HepG2 (cell line): ENCODE results near the gene STRADA. TPM values are rescaled to one million over a fixed set of nuclear protein-coding genes. Genes with fewer than 3 reads are reported as not detected.
A peak's percentile ranks its signal among the peaks of the same experiment; 100 is the strongest.

Experiments used
- ATAC-seq: fragments of 200-7000 bp; cut with Tn5 transposase; 3 replicates; pipeline ENCODE4 v1.9.1; 2020; ENCODE audit warnings: mild to moderate bottlenecking, moderate library complexity
- Bru-seq: library from RNA; stranded (reverse); fragments of 400-500 nt; gene quantifications from one replicate; lab custom pipeline; 2021; lab: Mats Ljungman, UMichigan
- BruChase-seq, 2 experiments: library from RNA; stranded (reverse); fragments of 400-500 nt; gene quantifications; one replicate each; lab custom pipeline; 2021; lab: Mats Ljungman, UMichigan
- BruUV-seq: library from RNA; stranded (reverse); fragments of 400-500 nt; replicated peaks from 2 replicates; lab custom pipeline; 2021; lab: Mats Ljungman, UMichigan
- CTCF ChIA-PET: fragments of 300-600 bp; formaldehyde crosslinking; extraction: SDS; loops from one replicate; lab custom pipeline; 2021; ENCODE audit warnings: low total read pairs, inconsistent platforms, low intra/inter-chr PET ratio; lab: Yijun Ruan, JAX
- POLR2A ChIA-PET: fragments of 350-600 bp; sonication (Branson Sonifier 250); formaldehyde crosslinking; loops from one replicate; lab custom pipeline; 2020; ENCODE audit warnings: antibody characterized with exemption, inconsistent platforms; lab: Yijun Ruan, JAX
- DNase-seq: peaks from one replicate; pipeline ENCODE4 v3.0.0-alpha.2; 2015; ENCODE audit warnings: low spot score
- FAIRE-seq: peaks from 3 replicates; lab custom pipeline; 2011; peaks lifted over from hg19 to GRCh38; lab: Jason Lieb, UNC
- H2AFZ ChIP-seq: one replicate; pipeline ENCODE4 v1.6.1; 2011; ENCODE audit warnings: low read length, inconsistent platforms
- H3K27ac ChIP-seq: fragments of 300-600 bp; 3 replicates; pipeline ENCODE4 v1.8.0; 2011; ENCODE audit warnings: mixed run types, mild to moderate bottlenecking, mixed read lengths, low read length, inconsistent platforms; ENCODE audit not compliant: insufficient read depth; ENCODE audit errors: extremely low read length
- H3K27me3 ChIP-seq, 2 experiments: fragments of 200-600 bp in 1 of 2; 2 replicates in 1 of 2; 3 replicates in 1 of 2; pipeline versions ENCODE4 v1.6.0 to v1.8.0; 2011; ENCODE audit warnings: low read length in 2 of 2, mild to moderate bottlenecking in 2 of 2, moderate library complexity in 2 of 2, inconsistent platforms in 1 of 2; ENCODE audit not compliant: insufficient read depth in 2 of 2, control insufficient read depth in 1 of 2
- H3K36me3 ChIP-seq, 2 experiments: fragments of 200-600 bp in 1 of 2; replicated peaks in 1 of 2; 2 replicates in 1 of 2; 3 replicates in 1 of 2; pipeline versions ENCODE4 v1.5.1 to v1.8.0; 2011; ENCODE audit warnings: low read length in 2 of 2, inconsistent platforms in 1 of 2; ENCODE audit not compliant: insufficient read depth in 2 of 2, control insufficient read depth in 1 of 2
- H3K4me1 ChIP-seq: 2 replicates; pipeline ENCODE4 v1.5.1; 2012; ENCODE audit warnings: low read length, inconsistent platforms; ENCODE audit not compliant: insufficient read depth
- H3K4me2 ChIP-seq: 2 replicates; pipeline ENCODE4 v1.6.0; 2011; ENCODE audit warnings: low read depth, low read length, inconsistent platforms
- H3K4me3 ChIP-seq, 3 experiments: fragments of 200-600 bp in 1 of 3; sonication (generic), shearing (Covaris generic) in 1 of 3; replicated peaks in 1 of 3; 2 replicates each; pipeline ENCODE4 v1.5.1; 2011 to 2016; ENCODE audit warnings: low read length in 3 of 3, inconsistent platforms in 2 of 3, low read depth in 2 of 3, mild to moderate bottlenecking in 2 of 3, control low read depth in 1 of 3, mixed read lengths in 1 of 3; ENCODE audit not compliant: insufficient read depth in 1 of 3
- H3K79me2 ChIP-seq: one replicate; pipeline ENCODE4 v1.6.1; 2011; ENCODE audit warnings: low read length, inconsistent platforms; ENCODE audit not compliant: insufficient read depth
- H3K9ac ChIP-seq: 2 replicates; pipeline ENCODE4 v1.6.0; 2011; ENCODE audit warnings: mild to moderate bottlenecking, low read depth, low read length, inconsistent platforms; ENCODE audit not compliant: insufficient read depth
- H3K9me3 ChIP-seq: 2 replicates; pipeline ENCODE4 v1.5.1; 2012; ENCODE audit warnings: mild to moderate bottlenecking, low read length
- H4K20me1 ChIP-seq: 2 replicates; pipeline ENCODE4 v1.6.0; 2011; ENCODE audit warnings: inconsistent platforms, mild to moderate bottlenecking, low read length, moderate library complexity; ENCODE audit not compliant: insufficient read depth
- NCOA5 ChIP-seq: sonication (generic); formaldehyde crosslinking; IDR thresholded peaks from 2 replicates; pipeline ENCODE4 v1.4.0; 2020; ENCODE audit warnings: missing genetic modification reagents
- WGBS: methylation state at CpG from one replicate; pipeline ENCODE4 v1.1.6; 2017; ENCODE audit warnings: low lambda C conversion rate; 5-methylcytosine and 5-hydroxymethylcytosine counted together
- in situ Hi-C: cut with HindIII; loops from 2 replicates; pipeline ENCODE4 v1.10.0; 2017; ENCODE audit warnings: low pct_unique_long_range_greater_than_20kb; ENCODE audit not compliant: extremely low pct_ligation_motif_present
- intact Hi-C: fragments of 100-400 bp; cut with micrococcal nuclease; formaldehyde crosslinking; loops from one replicate; pipeline ENCODE4 v1.10.0; 2022; ENCODE audit not compliant: unreplicated experiment
- long read RNA-seq, 2 experiments: library from RNA in 1 of 2; library from polyadenylated mRNA in 1 of 2; stranded (forward) in 1 of 2; unstranded in 1 of 2; transcript quantifications; one replicate each; pipeline ENCODE4 v2.0.0, GENCODE V29; 2019 to 2022
- polyA minus RNA-seq, 3 experiments: library from RNA; depleted of rRNA, polyadenylated mRNA; stranded (reverse); fragments of >200 nt; gene quantifications; 2 replicates each; pipeline ENCODE4 v1.2.3, GENCODE V29; 2011; ENCODE audit warnings: low replicate concordance in 1 of 3
- polyA plus RNA-seq, 8 experiments: library from polyadenylated mRNA; depleted of rRNA in 3 of 8; stranded (reverse) in 7 of 8; unstranded in 1 of 8; fragments of >200 nt; fragmentation: Illumina TruSeq in 4 of 8; extraction: Trizol in 4 of 8; gene quantifications; 2 replicates each; pipeline versions ENCODE4 v1.2.1 to v1.2.3, GENCODE V29; 2011 to 2016; ENCODE audit warnings: low read depth in 4 of 8, missing spikeins in 1 of 8, mixed read lengths in 1 of 8; ENCODE audit not compliant: insufficient read depth in 1 of 8
- total RNA-seq, 5 experiments: library from RNA; depleted of rRNA; stranded (reverse); fragments of >200 nt; fragmentation: Illumina TruSeq; extraction: Trizol; gene quantifications; 2 replicates each; pipeline ENCODE4 v1.2.3, GENCODE V29; 2016; ENCODE audit warnings: low read depth in 1 of 5
- TF ChIP-seq, protein P1 (sequence below): sonication (generic); formaldehyde crosslinking; IDR thresholded peaks from 2 replicates; pipeline ENCODE4 v1.4.0; 2020; ENCODE audit warnings: mild to moderate bottlenecking, missing genetic modification reagents

STRADA gene, protein sequence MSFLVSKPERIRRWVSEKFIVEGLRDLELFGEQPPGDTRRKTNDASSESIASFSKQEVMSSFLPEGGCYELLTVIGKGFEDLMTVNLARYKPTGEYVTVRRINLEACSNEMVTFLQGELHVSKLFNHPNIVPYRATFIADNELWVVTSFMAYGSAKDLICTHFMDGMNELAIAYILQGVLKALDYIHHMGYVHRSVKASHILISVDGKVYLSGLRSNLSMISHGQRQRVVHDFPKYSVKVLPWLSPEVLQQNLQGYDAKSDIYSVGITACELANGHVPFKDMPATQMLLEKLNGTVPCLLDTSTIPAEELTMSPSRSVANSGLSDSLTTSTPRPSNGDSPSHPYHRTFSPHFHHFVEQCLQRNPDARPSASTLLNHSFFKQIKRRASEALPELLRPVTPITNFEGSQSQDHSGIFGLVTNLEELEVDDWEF
- 16.1 and 17.9 TPM in 2 replicates for total RNA-seq (2016; rRNA removed; fragmentation: Illumina TruSeq; extraction: Trizol)
- total RNA-seq (2016; cell fraction: cytosol; rRNA removed; fragmentation: Illumina TruSeq; extraction: Trizol; ENCODE audit: low read depth): 3.7 and 4.0 TPM in 2 replicates
- total RNA-seq (2016; cell fraction: insoluble cytoplasmic fraction; rRNA removed; fragmentation: Illumina TruSeq; extraction: Trizol): 15.8 and 17.3 TPM in 2 replicates
- total RNA-seq (2016; cell fraction: membrane; rRNA removed; fragmentation: Illumina TruSeq; extraction: Trizol): 7.7 and 7.8 TPM in 2 replicates
- total RNA-seq (2016; cell fraction: nucleus; rRNA removed; fragmentation: Illumina TruSeq; extraction: Trizol): 27.8 and 29.5 TPM in 2 replicates
- 17.3 and 17.6 TPM in 2 replicates for polyA plus RNA-seq (2011; rRNA removed)
- 7.0 and 7.6 TPM in 2 replicates for polyA plus RNA-seq (2011; cell fraction: cytosol; rRNA removed)
- polyA plus RNA-seq (2011; cell fraction: nucleus; rRNA removed): 36.3 and 37.3 TPM in 2 replicates
- 10.9 and 13.7 TPM in 2 replicates for polyA plus RNA-seq (2012)
- polyA plus RNA-seq (2016; cell fraction: cytosol; fragmentation: Illumina TruSeq; extraction: Trizol; ENCODE audit: low read depth): 3.1 and 3.6 TPM in 2 replicates
- 18.9 and 21.4 TPM in 2 replicates for polyA plus RNA-seq (2016; cell fraction: insoluble cytoplasmic fraction; fragmentation: Illumina TruSeq; extraction: Trizol; ENCODE audit: low read depth)
- 6.6 and 7.5 TPM in 2 replicates for polyA plus RNA-seq (2016; cell fraction: membrane; fragmentation: Illumina TruSeq; extraction: Trizol; ENCODE audit: low read depth)
- polyA plus RNA-seq (2016; cell fraction: nucleus; fragmentation: Illumina TruSeq; extraction: Trizol; ENCODE audit: insufficient read depth, low read depth): 51.3 and 56.2 TPM in 2 replicates
- polyA minus RNA-seq (2011; rRNA and poly(A)+ RNA removed; ENCODE audit: low replicate concordance): 15.1 and 16.7 TPM in 2 replicates
- 4.1 and 4.2 TPM in 2 replicates for polyA minus RNA-seq (2011; cell fraction: cytosol; rRNA and poly(A)+ RNA removed)
- 25.2 and 27.6 TPM in 2 replicates for polyA minus RNA-seq (2011; cell fraction: nucleus; rRNA and poly(A)+ RNA removed)
- Bru-seq, nascent RNA: percentile 47 among the genes with signal in this experiment
- percentile 67 among the genes with signal in this experiment for BruChase-seq, experiment 1, labeled RNA remaining after a 6-hour chase
- percentile 60 among the genes with signal in this experiment for BruChase-seq, experiment 2, labeled RNA remaining after a 2-hour chase
- long read RNA-seq, experiment 1, partial matches to known transcripts: 1 of 7 reads
- long read RNA-seq, experiment 1, other reads (novel, unspliced or antisense): 2 of 7 reads
- long read RNA-seq, experiment 2, transcript STRADA-231 (11 exons, 2,153 nt): major isoform, 7 of 21 reads
- long read RNA-seq, experiment 2, partial matches to known transcripts: 2 of 21 reads
- long read RNA-seq, experiment 2, other reads (novel, unspliced or antisense): 6 of 21 reads

DNA sequence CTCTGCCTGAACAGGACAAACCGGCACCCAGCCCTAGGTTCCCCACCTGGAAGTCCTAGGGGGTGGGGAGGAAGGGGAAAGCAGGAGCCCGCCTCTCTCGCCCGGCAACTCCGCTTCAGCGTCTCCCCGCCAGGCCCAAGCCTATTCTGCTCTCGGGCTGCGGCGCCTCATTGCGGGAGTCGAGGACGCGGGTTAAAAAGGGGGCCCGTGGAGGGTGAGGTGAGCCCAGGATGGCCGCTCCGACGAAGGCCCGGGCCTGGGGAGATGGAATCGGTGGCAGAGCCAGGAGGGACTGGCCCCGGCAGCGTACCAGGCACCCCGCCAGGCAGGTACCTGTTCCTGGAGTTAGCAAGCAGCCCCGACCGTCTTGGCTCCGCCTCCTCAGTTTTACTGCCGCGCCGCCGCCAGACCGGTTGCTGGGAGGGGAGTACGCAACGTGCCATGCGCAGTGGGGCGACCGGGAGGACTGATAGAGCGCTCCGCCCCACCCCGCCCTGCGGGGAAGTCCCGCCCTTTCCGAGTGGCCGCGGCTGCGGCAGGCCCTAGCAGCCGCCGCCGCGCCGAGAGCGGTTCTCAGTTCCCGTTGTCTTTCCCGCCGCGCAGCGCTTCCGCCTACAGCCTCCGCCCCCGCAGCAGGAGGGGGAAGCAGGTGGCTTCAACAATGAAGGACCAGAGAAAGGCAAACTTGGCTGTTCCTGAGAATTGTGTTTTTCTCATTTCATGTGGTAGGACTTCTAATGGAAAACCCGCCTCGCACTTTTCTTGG, at the start of gene STRADA:
TSS of gene STRADA (minus strand) at position 392 of the 766 bp plus-strand sequence. CDS start 13,430 bp downstream, outside the sequence.
- no peaks in the 10 kb centered on the region for H4K20me1 ChIP-seq
- BruUV-seq: no TSS peak
- H2AFZ ChIP-seq: peak within 1 kb of the TSS; percentile 73
- peaks cover 12% of the 10 kb centered on the region for H3K79me2 ChIP-seq
- in situ Hi-C loops (no loop called here), intact Hi-C loops (loop anchor here (1.0 to 2.0 kb wide), 3 partner anchors 32 to 191 kb away; partner anchors contain the start of genes CCDC47, DCAF7, FTSJ3 and PSMC5)
- peak; percentile 96 for ATAC-seq
- DNase-seq: peak; percentile 96
- H3K4me1 ChIP-seq: peaks cover 14% of the 10 kb centered on the region
- peak; percentile 64 for FAIRE-seq
- H3K9me3 ChIP-seq: no peaks in the 10 kb centered on the region
- POLR2A ChIA-PET: interaction anchor here (0.7 to 4.8 kb wide), 8 partner anchors 9 to 120 kb away, joined by 3 to 77 read pairs (median 5); partner anchors contain the start of genes CCDC47, DDX42 and MAP3K3
- no peaks in the 10 kb centered on the region; a peak in 1 of 5 replicates for H3K27me3 ChIP-seq
- CTCF ChIA-PET: no interaction called here
- 0% methylated on average over 22 of the region's 61 CpGs for WGBS
- H3K4me2 ChIP-seq: peak within 1 kb of the TSS; percentile 97
- peak within 1 kb of the TSS; percentile 75 to 99 (median 92) for H3K4me3 ChIP-seq
- peak within 1 kb of the TSS; percentile 84 for H3K27ac ChIP-seq
- H3K36me3 ChIP-seq: peaks cover 1 to 10% of the 10 kb centered on the region in 2 experiments; a peak in 3 of 5 replicates
- H3K9ac ChIP-seq: peak within 1 kb of the TSS; percentile 93
- TF ChIP-seq, protein P1, sequence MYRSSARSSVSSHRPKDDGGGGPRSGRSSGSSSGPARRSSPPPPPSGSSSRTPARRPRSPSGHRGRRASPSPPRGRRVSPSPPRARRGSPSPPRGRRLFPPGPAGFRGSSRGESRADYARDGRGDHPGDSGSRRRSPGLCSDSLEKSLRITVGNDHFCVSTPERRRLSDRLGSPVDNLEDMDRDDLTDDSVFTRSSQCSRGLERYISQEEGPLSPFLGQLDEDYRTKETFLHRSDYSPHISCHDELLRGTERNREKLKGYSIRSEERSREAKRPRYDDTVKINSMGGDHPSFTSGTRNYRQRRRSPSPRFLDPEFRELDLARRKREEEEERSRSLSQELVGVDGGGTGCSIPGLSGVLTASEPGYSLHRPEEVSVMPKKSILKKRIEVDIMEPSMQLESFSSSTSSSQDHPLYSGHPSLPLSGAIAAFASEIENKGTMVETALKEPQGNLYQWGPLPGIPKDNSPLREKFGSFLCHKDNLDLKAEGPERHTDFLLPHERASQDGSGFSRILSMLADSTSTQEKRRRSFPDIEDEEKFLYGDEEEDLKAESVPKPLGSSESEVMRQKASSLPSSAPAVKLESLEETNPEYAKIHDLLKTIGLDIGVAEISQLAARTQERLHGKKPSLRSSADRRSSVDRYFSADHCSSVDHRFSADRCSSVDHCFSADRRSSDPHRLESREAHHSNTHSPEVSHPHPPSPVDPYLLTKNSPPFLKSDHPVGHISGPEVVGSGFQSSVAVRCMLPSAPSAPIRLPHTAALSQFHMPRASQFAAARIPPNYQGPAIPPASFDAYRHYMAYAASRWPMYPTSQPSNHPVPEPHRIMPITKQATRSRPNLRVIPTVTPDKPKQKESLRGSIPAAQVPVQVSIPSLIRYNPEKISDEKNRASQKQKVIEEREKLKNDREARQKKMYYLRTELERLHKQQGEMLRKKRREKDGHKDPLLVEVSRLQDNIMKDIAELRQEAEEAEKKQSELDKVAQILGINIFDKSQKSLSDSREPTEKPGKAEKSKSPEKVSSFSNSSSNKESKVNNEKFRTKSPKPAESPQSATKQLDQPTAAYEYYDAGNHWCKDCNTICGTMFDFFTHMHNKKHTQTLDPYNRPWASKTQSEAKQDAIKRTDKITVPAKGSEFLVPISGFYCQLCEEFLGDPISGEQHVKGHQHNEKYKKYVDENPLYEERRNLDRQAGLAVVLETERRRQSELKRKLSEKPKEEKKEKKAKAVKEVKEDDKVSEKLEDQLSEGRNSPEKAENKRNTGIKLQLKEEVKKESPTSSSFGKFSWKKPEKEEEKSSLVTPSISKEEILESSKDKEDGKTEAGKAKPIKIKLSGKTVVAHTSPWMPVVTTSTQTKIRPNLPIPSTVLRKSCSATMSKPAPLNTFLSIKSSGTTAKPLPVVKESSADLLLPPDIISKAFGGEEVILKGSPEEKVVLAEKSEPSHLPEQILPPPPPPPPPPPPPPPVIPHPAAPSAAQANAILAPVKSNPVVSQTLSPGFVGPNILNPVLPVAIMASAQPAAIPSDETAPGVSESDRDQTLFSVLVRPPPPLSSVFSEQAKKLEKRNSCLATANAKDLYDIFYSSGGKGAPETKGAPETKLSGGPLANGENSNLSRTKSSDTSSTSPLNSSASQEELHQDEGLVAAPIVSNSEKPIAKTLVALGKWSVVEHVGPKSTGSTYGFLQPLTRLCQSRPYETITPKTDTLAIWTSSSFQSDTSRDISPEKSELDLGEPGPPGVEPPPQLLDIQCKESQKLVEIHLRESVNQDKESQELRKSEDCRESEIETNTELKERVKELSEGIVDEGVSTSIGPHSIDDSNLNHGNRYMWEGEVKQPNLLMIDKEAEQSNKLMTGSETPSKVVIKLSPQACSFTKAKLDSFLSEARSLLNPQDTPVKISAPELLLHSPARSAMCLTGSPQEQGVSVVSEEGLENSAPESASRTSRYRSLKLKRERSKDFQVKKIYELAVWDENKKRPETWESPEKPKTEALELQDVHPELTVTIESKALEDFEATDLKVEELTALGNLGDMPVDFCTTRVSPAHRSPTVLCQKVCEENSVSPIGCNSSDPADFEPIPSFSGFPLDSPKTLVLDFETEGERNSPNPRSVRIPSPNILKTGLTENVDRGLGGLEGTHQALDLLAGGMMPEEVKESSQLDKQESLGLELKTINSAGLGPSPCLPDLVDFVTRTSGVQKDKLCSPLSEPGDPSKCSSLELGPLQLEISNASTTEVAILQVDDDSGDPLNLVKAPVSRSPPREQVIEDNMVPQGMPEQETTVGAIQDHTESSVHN: peak; percentile 57; the same call in 1 of the 2 replicates
- no peak for TF ChIP-seq NCOA5 (CRISPR knock-in tag)
